ENCODE measurements around the gene PAM.

PAM gene

GRCh38 chr5:102931085-102931725 lies 176.1 kb downstream of the PAM start:
- TF ChIP-seq, protein P1, sequence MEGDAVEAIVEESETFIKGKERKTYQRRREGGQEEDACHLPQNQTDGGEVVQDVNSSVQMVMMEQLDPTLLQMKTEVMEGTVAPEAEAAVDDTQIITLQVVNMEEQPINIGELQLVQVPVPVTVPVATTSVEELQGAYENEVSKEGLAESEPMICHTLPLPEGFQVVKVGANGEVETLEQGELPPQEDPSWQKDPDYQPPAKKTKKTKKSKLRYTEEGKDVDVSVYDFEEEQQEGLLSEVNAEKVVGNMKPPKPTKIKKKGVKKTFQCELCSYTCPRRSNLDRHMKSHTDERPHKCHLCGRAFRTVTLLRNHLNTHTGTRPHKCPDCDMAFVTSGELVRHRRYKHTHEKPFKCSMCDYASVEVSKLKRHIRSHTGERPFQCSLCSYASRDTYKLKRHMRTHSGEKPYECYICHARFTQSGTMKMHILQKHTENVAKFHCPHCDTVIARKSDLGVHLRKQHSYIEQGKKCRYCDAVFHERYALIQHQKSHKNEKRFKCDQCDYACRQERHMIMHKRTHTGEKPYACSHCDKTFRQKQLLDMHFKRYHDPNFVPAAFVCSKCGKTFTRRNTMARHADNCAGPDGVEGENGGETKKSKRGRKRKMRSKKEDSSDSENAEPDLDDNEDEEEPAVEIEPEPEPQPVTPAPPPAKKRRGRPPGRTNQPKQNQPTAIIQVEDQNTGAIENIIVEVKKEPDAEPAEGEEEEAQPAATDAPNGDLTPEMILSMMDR (IDR thresholded peaks at IDR 0.05; ENCODE audit: insufficient read depth, low read depth, low read length, missing control alignments) = no peak
- DNase-seq (ENCODE audit: low read depth) = no peak
- no peak overlapping the region for H3K4me3 ChIP-seq (ENCODE audit: low read depth, low read length)

DNA sequence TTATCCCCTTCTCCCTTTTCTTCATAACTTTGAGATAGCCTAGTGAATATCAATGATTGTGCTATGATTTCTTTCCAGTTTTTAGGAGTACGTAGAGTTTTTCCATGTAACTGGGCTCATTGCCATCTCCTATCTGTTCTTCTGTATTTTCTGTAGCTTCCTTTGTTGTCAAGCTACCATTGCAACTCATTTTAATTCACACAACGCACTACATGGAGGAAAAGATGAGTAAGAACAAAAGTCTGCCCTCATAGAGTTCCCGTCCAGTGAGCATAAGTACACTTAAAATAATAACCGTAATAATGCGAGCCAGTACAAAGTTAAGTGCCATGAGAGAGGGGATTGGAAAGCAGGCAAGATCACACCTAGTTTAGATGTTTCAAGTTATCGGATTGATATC lies 177.7 kb downstream of the PAM start:
- TF ChIP-seq, protein P1 (IDR thresholded peaks at IDR 0.05; ENCODE audit: insufficient read depth, low read depth, low read length, missing control alignments) = no peak
- peak; percentile 12 for DNase-seq (ENCODE audit: low read depth)
- no peak overlapping the region for H3K4me3 ChIP-seq (ENCODE audit: low read depth, low read length)

DNA sequence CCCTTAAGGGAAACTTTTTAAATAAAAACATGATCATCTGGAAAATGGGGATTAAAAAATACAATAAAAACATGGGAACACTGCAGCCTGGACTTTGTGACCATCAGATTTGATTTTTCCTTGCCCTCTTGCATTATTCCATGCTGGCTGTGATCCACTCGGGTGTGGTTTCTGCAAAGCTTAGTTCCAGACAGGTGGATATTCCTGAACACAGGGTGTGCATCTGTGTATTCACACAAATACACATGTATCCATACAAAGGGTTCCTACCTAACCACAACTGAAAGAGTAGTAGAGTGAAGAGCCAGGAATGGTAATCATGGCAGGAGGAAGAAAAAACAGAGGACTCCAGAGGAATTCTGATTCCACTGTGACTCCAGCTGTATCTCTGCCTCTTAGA lies 178.2 kb downstream of the PAM start:
- H3K4me3 ChIP-seq (ENCODE audit: low read depth, low read length) = no peak overlapping the region
- DNase-seq (ENCODE audit: low read depth) = no peak
- TF ChIP-seq, protein P1 (IDR thresholded peaks at IDR 0.05; ENCODE audit: insufficient read depth, low read depth, low read length, missing control alignments) = no peak

GRCh38 chr5:102933721-102934459 lies 178.8 kb downstream of the PAM start:
- no peak for DNase-seq (ENCODE audit: low read depth)
- TF ChIP-seq, protein P1 (IDR thresholded peaks at IDR 0.05; ENCODE audit: insufficient read depth, low read depth, low read length, missing control alignments) = no peak
- H3K4me3 ChIP-seq (ENCODE audit: low read depth, low read length) = no peak overlapping the region

DNA sequence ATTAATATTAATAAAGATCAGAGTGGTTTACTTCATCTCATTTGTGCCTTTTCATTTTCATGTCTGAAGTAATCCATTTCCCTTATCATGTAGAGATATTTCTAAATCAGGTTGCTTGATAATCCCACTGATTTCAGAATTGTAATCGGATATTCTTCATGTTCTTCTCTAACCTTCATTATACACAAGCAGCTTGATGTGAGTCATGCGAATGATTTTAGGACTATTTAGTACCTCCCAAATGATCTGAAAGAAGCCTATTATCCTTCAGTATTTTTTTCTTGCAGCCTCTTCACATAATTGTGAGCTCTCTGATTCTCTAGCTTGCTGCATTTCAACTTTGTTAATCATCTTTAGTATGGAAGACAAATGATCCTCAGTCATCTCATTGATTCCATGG lies 182.8 kb downstream of the PAM start:
- TF ChIP-seq, protein P1 (IDR thresholded peaks at IDR 0.05; ENCODE audit: insufficient read depth, low read depth, low read length, missing control alignments) = no peak
- no peak overlapping the region for H3K4me3 ChIP-seq (ENCODE audit: low read depth, low read length)
- DNase-seq (ENCODE audit: low read depth) = no peak

DNA sequence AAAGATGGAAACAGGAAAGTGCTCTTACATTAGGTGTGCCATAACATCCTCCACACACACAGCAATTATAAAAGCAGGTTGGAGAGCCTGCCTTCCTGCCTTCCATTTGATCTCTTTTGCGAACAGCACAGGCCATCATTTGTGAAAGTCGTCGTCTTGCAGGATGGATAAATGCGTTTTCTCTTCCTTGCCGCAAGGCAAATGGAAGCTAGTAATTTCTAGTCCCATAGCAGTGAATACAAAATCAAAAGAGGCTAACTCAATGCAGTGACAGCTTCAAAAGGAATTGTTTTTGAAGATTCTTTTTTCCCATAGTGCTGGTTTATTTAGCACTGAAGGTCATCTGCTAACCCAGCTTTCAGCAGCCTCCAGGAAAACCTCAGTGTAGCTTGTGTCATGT lies 186.0 kb downstream of the PAM start:
- DNase-seq (ENCODE audit: low read depth) = no peak
- H3K4me3 ChIP-seq (ENCODE audit: low read depth, low read length) = no peak overlapping the region
- TF ChIP-seq, protein P1 (IDR thresholded peaks at IDR 0.05; ENCODE audit: insufficient read depth, low read depth, low read length, missing control alignments) = no peak

Data from GM12865 (cell line).